Smooth muscle cell (in vitro differentiated cells): Measurements from ENCODE around the gene HPCAL1. TPM values are rescaled to one million over a fixed set of nuclear protein-coding genes. Genes with fewer than 3 reads are reported as not detected.

Experiments
- DNase-seq: peaks from one replicate; lab custom pipeline; 2025; ENCODE audit not compliant: unreplicated experiment; lab: John Stamatoyannopoulos, UW
- H2AFZ ChIP-seq: fragments of 200-600 bp; sonication (generic); 2 replicates; pipeline ENCODE4 v1.6.0; 2016; ENCODE audit warnings: antibody characterized with exemption, low read depth, mild to moderate bottlenecking
- H3F3A ChIP-seq: fragments of 200-600 bp; sonication (generic); 2 replicates; pipeline ENCODE4 v1.6.0; 2017; ENCODE audit warnings: antibody characterized with exemption, low read depth
- H3K27ac ChIP-seq: fragments of 200-600 bp; sonication (generic); 2 replicates; pipeline ENCODE4 v1.5.1; 2016; ENCODE audit warnings: low read depth, mild to moderate bottlenecking
- H3K27me3 ChIP-seq: fragments of 200-600 bp; sonication (generic); 2 replicates; pipeline ENCODE4 v1.6.1; 2016; ENCODE audit warnings: low read depth, mild to moderate bottlenecking
- H3K36me3 ChIP-seq: fragments of 200-600 bp; sonication (generic); 2 replicates; pipeline ENCODE4 v1.5.1; 2016; ENCODE audit warnings: low read depth
- H3K4me1 ChIP-seq: fragments of 200-600 bp; sonication (generic); 2 replicates; pipeline ENCODE4 v1.5.1; 2016; ENCODE audit warnings: low read depth
- H3K4me2 ChIP-seq: fragments of 200-600 bp; sonication (generic); 2 replicates; pipeline ENCODE4 v1.6.0; 2016; ENCODE audit warnings: mild to moderate bottlenecking
- H3K4me3 ChIP-seq: fragments of 200-600 bp; sonication (generic); 2 replicates; pipeline ENCODE4 v1.5.1; 2016; ENCODE audit warnings: mild to moderate bottlenecking
- H3K79me2 ChIP-seq: fragments of 200-600 bp; sonication (generic); 2 replicates; pipeline ENCODE4 v1.6.0; 2016; ENCODE audit warnings: low read depth, mild to moderate bottlenecking
- H3K9ac ChIP-seq: fragments of 200-600 bp; sonication (generic); 2 replicates; pipeline ENCODE4 v1.6.0; 2016; ENCODE audit warnings: low read depth
- H3K9me3 ChIP-seq: fragments of 200-600 bp; sonication (generic); replicated peaks from 2 replicates; pipeline ENCODE4 v1.5.1; 2016; ENCODE audit warnings: low read depth
- H4K20me1 ChIP-seq: fragments of 200-600 bp; sonication (generic); 2 replicates; pipeline ENCODE4 v1.6.0; 2016; ENCODE audit warnings: low read depth
- WGBS: methylation state at CpG from one replicate; pipeline ENCODE4 v1.1.7; 2016; ENCODE audit warnings: low lambda C conversion rate; 5-methylcytosine and 5-hydroxymethylcytosine counted together
- polyA plus RNA-seq: library from polyadenylated mRNA; unstranded; fragments of >200 nt; fragmentation: Nextera tagmentation; extraction: Ambion mirVana; gene quantifications from 2 replicates; pipeline ENCODE4 v1.2.1, GENCODE V29; 2016
- total RNA-seq: library from RNA; depleted of rRNA; stranded (reverse); fragments of >200 nt; gene quantifications from 2 replicates; pipeline ENCODE4 v1.2.3, GENCODE V29; 2014
- TF ChIP-seq, protein P1 (sequence below): fragments of 200-600 bp; sonication (generic); IDR thresholded peaks from 2 replicates; pipeline ENCODE4 v1.5.1; 2017; ENCODE audit warnings: borderline replicate concordance, mild to moderate bottlenecking, antibody characterized with exemption; ENCODE audit not compliant: insufficient read depth, poor library complexity, severe bottlenecking

Gene HPCAL1
- total and polyA plus RNA-seq, 2 experiments from 2014 or later, result 11.7 to 15.8 TPM

- TF ChIP-seq, protein P1, sequence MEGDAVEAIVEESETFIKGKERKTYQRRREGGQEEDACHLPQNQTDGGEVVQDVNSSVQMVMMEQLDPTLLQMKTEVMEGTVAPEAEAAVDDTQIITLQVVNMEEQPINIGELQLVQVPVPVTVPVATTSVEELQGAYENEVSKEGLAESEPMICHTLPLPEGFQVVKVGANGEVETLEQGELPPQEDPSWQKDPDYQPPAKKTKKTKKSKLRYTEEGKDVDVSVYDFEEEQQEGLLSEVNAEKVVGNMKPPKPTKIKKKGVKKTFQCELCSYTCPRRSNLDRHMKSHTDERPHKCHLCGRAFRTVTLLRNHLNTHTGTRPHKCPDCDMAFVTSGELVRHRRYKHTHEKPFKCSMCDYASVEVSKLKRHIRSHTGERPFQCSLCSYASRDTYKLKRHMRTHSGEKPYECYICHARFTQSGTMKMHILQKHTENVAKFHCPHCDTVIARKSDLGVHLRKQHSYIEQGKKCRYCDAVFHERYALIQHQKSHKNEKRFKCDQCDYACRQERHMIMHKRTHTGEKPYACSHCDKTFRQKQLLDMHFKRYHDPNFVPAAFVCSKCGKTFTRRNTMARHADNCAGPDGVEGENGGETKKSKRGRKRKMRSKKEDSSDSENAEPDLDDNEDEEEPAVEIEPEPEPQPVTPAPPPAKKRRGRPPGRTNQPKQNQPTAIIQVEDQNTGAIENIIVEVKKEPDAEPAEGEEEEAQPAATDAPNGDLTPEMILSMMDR, result no peak
- peaks cover 10% of the 10 kb centered on the region for H3K79me2 ChIP-seq
- H3K27ac ChIP-seq, result no peak overlapping the region
- no peaks in the 10 kb centered on the region for H3K27me3 ChIP-seq
- H4K20me1 ChIP-seq, result peaks cover 19% of the 10 kb centered on the region
- no peaks in the 10 kb centered on the region for H3K9me3 ChIP-seq
- peaks cover 9% of the 10 kb centered on the region for H3K36me3 ChIP-seq
- no peak overlapping the region for H3K4me2 ChIP-seq
- no peak overlapping the region for H3K9ac ChIP-seq
- DNase-seq, result no peak
- H3F3A ChIP-seq, result no peaks in the 10 kb centered on the region
- H3K4me1 ChIP-seq, result peaks cover 19% of the 10 kb centered on the region
- WGBS, result 93% methylated on average over 5 of the region's 5 CpGs
- H3K4me3 ChIP-seq, result no peak overlapping the region
- no peak overlapping the region for H2AFZ ChIP-seq
Measured at GRCh38 chr2:10444463-10444862, 141.8 kb downstream of the HPCAL1 start.

GRCh38 chr2:10446631-10447030 is 143.9 kb downstream of the HPCAL1 start:
- no peak overlapping the region for H3K27ac ChIP-seq
- H2AFZ ChIP-seq, result no peak overlapping the region
- TF ChIP-seq, protein P1, result no peak
- H3K36me3 ChIP-seq, result peaks cover 3% of the 10 kb centered on the region
- 87% methylated on average over 6 of the region's 6 CpGs for WGBS
- peak overlapping the region; percentile 94 for H3K4me2 ChIP-seq
- peaks cover 19% of the 10 kb centered on the region for H4K20me1 ChIP-seq
- no peaks in the 10 kb centered on the region for H3K9me3 ChIP-seq
- H3K4me3 ChIP-seq, result peak overlapping the region; percentile 70
- no peak overlapping the region for H3K9ac ChIP-seq
- peaks cover 22% of the 10 kb centered on the region for H3K4me1 ChIP-seq
- no peaks in the 10 kb centered on the region for H3F3A ChIP-seq
- peaks cover 10% of the 10 kb centered on the region for H3K79me2 ChIP-seq
- H3K27me3 ChIP-seq, result no peaks in the 10 kb centered on the region
- no peak for DNase-seq

- 11% methylated on average over 32 of the region's 32 CpGs for WGBS
- peak overlapping the region; percentile 49 for H3K27ac ChIP-seq
- H3K9ac ChIP-seq, result peak overlapping the region; percentile 60
- peaks cover 22% of the 10 kb centered on the region for H3K4me1 ChIP-seq
- TF ChIP-seq, protein P1, result no peak
- no peaks in the 10 kb centered on the region for H3F3A ChIP-seq
- peaks cover 19% of the 10 kb centered on the region for H4K20me1 ChIP-seq
- no peaks in the 10 kb centered on the region for H3K36me3 ChIP-seq
- peak overlapping the region; percentile 70 for H3K4me3 ChIP-seq
- peak overlapping the region; percentile 75 for H2AFZ ChIP-seq
- no peaks in the 10 kb centered on the region for H3K27me3 ChIP-seq
- no peaks in the 10 kb centered on the region for H3K9me3 ChIP-seq
- peak overlapping the region; percentile 94 for H3K4me2 ChIP-seq
- no peak for DNase-seq
- H3K79me2 ChIP-seq, result peaks cover 10% of the 10 kb centered on the region
Measured at GRCh38 chr2:10447300-10447894, 144.7 kb downstream of the HPCAL1 start.
